Left renal pelvis (tissue), 4 donors: ENCODE measurements around the gene WEE1. TPM values are rescaled to one million over a fixed set of nuclear protein-coding genes. Genes with fewer than 3 reads are reported as not detected.
A peak's percentile ranks its signal among the peaks of the same experiment; 100 is the strongest.
"Not testable (repeated sequence)": the region's sequence is repeated elsewhere in the genome, so short reads cannot be mapped to it uniquely, and the experiment has no call there.

Source experiments
- DNase-seq, 4 donors: peaks; one replicate each; pipeline ENCODE4 v3.0.0-alpha.2; 2013; ENCODE audit warnings: low read depth in 4 of 4, low spot score in 3 of 4
- polyA plus RNA-seq, 4 donors: library from polyadenylated mRNA; unstranded; fragments of 120-200 nt; gene quantifications; one replicate each; pipeline ENCODE4 v1.2.1, GENCODE V29; 2013; ENCODE audit not compliant: insufficient read length in 4 of 4

The WEE1 gene
- polyA plus RNA-seq = 100 to 1,000 TPM in 1 of 4 donors, 10 to 100 TPM in 3; 58.8 to 102 (median 96.6) TPM

GRCh38 chr11:9573052-9573774 lies at the start of gene WEE1:
Gene WEE1 (plus strand): TSS chr11:9573670. CDS start chr11:9573934, 264 bp downstream.
- DNase-seq = peak; percentile 93 to 98 (median 96)

GRCh38 chr11:9524001-9524400 lies 49.5 kb upstream of the WEE1 start:
- no peak for DNase-seq

GRCh38 chr11:9525116-9525515 lies 48.4 kb upstream of the WEE1 start:
- DNase-seq = no peak

- DNase-seq = no peak
These were observed 45.9 kb upstream of the WEE1 start for GRCh38 chr11:9527481-9528135.

- no peak for DNase-seq
These were observed 45.4 kb upstream of the WEE1 start for GRCh38 chr11:9528136-9528501.

- no peak for DNase-seq
These were observed 44.7 kb upstream of the WEE1 start for GRCh38 chr11:9528573-9529333.

GRCh38 chr11:9529334-9529650 lies 44.2 kb upstream of the WEE1 start:
- DNase-seq = no peak

- no peak for DNase-seq
These were observed 43.3 kb upstream of the WEE1 start for GRCh38 chr11:9530020-9530621.

GRCh38 chr11:9530901-9531625 lies 42.4 kb upstream of the WEE1 start:
- no peak for DNase-seq

GRCh38 chr11:9533058-9533457 lies 40.4 kb upstream of the WEE1 start:
- no peak for DNase-seq

- DNase-seq = no peak
These were observed 39.6 kb upstream of the WEE1 start for GRCh38 chr11:9533736-9534473.

- DNase-seq = no peak
These were observed 38.2 kb upstream of the WEE1 start for GRCh38 chr11:9535189-9535781.

- no peak for DNase-seq
These were observed 34.9 kb upstream of the WEE1 start for GRCh38 chr11:9538548-9538947.

- DNase-seq = not testable (repeated sequence)
These were observed 24.3 kb upstream of the WEE1 start for GRCh38 chr11:9549216-9549615.

GRCh38 chr11:9550191-9550628 lies 23.3 kb upstream of the WEE1 start:
- DNase-seq = no peak

GRCh38 chr11:9561279-9561982 lies 12.0 kb upstream of the WEE1 start:
- no peak for DNase-seq

GRCh38 chr11:9562716-9563115 lies 10.8 kb upstream of the WEE1 start:
- DNase-seq = no peak

GRCh38 chr11:9563196-9563730 lies 10.2 kb upstream of the WEE1 start:
- no peak for DNase-seq
